NCI-H146 treated with DMSO at 0.1 percent for 48 hours (cell line): Measurements from ENCODE around the gene P2RY4.
"Not testable (repeated sequence)": the region's sequence is repeated elsewhere in the genome, so short reads cannot be mapped to it uniquely, and the experiment has no call there.

Experiments
- DNase-seq: peaks from one replicate; lab custom pipeline; 2025; ENCODE audit not compliant: unreplicated experiment; lab: John Stamatoyannopoulos, UW

The P2RY4 gene

DNA sequence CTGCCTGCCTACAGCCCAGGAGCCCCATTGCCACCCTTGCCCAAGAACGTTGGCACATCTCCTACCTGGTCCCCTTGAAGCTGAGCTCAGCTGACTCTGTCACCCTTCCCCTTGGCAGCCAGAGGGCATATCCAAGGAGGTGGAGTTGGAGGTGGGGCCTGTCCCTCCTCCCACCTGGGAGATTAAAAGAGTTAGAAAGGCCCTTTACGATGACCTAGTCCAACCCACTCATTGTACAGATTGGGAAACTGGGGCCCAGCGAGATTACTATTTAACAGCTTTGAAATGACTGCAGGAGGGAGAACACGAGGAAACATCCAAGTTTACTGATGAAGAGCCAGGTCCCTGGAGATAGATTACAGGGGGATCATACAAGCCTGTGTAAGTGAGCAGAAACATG is at the start of gene P2RY4:
Gene P2RY4, minus strand, starts transcription at position 101 of the 400 bp plus-strand sequence. CDS start 580 bp downstream, outside the sequence.
- no peak for DNase-seq

GRCh38 chrX:70301716-70302115 is 41.7 kb upstream of the P2RY4 start:
- no peak for DNase-seq

DNA sequence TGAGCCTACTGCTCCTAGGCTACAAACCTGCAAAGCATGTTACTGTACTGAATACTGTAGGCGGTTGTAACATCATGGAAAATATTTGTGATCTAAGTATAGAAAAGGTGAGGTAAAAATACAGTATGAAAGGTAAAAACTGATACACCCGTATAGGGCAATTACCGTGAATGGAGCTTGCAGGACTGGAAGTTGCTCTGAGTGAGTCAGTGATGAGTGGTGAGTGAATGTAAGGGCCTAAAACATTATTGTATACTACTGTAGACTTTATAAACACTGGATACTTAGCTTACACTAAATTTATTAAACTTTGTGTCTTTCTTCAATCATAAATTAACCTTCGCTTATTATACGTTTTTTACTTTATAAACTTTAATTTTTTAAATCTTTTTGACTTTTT is 33.6 kb upstream of the P2RY4 start:
- no peak for DNase-seq

DNA sequence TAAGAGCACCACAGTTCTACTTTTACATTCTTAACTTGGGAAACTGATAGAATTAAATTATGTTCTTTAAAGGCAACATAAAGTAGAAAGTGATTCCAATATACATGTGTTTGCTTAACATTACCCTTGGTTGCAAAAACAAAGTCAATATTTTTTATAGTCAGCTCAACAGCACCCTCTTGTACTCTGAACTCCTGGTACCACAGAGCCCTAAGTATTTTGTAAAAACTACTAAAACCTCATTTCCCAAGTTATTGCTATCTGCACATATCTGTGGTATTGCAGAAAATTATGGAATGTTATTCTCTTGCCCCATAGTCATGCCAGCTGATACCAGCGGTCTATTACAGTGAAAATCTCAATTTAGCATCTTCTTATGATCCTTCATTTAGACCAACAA is 32.8 kb upstream of the P2RY4 start:
- DNase-seq, result no peak

GRCh38 chrX:70289793-70290770 is 30.1 kb upstream of the P2RY4 start, which contains the start of the genes KIF4A and PDZD11:
Gene KIF4A (plus strand): TSS chrX:70290104. CDS start chrX:70290459, 355 bp downstream.
Gene PDZD11 (minus strand): TSS chrX:70289927. CDS start chrX:70289341, 586 bp downstream.
- DNase-seq, result peak; percentile 44

- DNase-seq, result no peak
Observed at GRCh38 chrX:70289168-70289792, 29.3 kb upstream of the P2RY4 start.

DNA sequence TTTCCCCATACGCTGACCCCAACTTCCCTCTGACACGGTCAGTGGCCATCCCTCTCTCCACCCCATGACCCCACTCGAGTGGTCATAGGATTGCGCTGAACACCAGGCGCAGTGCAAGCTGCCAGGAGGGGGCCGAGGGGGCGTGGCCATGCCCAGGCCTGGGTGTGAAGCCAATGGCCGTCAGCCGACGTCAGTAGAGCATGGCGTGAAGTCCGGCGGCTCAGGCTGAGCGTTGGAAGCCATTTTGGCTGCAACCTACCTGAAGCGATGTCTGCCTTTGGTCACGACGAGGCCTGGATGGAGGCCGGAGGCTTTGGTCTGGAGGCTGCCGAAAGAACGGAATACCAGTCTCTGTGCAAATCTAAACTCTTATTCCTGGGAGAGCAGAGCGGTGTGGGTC is 21.9 kb upstream of the P2RY4 start, which contains the start of gene RAB41:
Gene RAB41, plus strand, starts transcription at position 222 of the 400 bp plus-strand sequence. Its CDS starts 46 bp downstream, at position 268.
- no peak for DNase-seq

DNA sequence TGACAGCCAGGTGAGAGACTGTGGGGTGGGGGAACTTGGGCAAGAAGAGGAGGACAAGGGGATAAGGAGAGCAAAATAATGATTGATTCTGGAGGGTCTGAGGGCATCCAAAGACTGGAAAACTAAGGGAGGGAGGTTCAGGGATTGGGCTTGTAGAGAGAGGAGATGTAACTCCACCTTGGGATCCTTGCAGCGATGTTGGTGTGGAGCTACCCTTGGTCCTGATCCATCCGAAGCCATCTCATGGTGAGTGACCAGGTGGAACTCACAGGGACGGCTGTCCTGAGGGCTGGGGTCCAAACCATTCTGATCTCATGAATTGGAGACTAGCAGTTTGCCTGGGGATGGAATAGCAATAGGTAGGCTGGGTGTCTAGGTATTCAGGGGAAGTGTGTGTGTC is 20.6 kb upstream of the P2RY4 start:
- no peak for DNase-seq

DNA sequence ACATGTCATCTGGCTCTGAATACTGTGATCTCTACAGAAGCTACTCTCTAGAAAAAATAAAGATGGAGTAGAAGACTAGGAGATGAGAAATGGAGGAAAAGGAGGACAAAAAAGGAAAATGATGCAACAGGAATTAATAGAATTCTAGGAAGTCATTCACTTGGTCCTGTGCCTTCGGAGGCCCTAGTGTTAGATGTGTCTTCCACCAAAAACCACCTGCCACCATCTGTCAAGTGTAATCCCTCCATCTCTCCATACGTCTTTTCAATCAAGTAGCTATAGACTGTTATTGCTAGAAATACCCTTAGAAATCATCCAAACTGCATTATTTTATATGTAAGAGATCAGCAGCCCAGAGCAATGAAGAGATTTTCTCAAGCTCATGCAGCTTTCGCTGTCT is 19.1 kb upstream of the P2RY4 start:
- no peak for DNase-seq

DNA sequence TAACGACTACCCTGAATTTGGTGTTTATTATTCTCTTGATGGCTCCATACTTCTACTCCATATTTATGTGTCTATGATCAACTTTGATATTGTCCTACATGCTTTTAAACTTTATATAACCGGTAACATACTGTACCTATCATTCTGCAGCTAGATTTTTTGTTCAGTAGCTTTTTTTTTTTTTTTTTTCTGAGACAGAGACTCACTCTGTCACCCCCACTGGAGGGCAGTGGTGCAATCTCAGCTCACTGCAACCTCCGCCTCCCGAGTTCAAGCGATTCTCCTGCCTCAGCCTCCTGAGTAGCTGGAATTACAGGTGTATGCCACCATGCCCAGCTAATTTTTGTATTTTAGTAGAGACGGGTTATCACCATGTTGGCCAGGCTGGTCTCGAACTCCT is 14.0 kb upstream of the P2RY4 start:
- not testable (repeated sequence) for DNase-seq

DNA sequence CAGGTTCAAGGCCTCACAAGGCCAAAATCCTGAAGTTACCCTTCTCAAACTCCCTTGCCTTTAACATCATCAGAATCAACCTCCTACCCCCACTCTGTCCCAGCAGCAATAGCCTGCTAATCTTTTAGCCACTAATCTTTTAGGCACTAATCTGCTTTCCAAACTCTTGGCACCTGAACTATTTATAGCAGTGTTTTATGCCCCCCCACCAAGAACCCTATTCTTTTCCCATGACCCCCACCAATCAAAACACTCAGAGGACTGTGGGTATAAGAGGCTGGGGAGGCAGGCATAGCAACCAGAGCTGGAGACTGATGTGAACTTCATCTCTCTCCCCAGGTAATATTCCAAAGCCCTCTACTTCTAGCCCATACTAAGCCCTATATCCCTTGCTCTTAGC is 8.0 kb upstream of the P2RY4 start, which contains the start of gene ARR3:
Gene ARR3, plus strand, starts transcription at position 301 of the 400 bp plus-strand sequence. CDS start 1,052 bp downstream, outside the sequence.
- DNase-seq, result no peak

- no peak for DNase-seq
Observed at GRCh38 chrX:70264784-70265183, 4.8 kb upstream of the P2RY4 start.

- peak; percentile 64 for DNase-seq
Observed at GRCh38 chrX:70262952-70263567, 3.1 kb upstream of the P2RY4 start.

DNA sequence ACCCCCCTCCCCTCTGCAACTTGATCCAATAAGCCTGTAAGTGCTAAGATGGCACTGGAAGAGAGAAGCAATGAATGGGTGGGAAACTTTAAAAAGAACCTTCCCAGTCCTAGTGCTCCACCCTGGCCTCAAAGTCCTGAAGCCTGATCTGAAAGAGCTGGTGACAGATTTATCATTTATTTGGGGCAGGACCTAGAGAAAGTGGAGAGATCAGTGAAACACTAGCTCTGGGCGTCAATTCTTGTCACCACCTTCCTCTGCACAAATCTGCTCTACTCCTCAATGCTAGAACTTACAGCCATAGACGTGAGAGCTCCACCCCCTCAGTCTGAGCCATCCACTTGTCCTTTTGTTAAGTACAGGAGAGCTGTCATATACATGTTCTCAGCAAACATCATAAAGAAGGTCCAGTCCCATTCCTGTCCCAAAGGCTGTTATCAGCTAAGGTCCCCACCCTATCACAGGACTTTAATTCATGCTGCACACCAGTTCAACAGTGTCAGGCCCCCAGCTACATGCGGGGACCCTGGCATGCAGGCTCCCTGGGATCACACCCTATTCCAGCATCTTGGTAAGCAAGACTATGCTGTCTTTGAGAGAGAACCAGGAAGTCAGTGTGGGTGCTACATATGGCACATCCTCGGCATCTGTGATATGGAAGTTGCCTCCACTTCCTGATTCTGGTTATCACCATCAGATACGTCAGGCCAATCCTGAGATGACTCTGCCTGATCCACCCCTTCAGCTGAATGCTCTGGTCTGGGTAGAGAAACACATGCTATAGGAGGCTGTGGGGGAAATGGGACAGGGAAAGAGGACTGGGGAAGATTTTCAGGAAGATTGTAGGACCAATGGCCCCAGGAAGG is 2.3 kb downstream of the P2RY4 start:
- no peak for DNase-seq

DNA sequence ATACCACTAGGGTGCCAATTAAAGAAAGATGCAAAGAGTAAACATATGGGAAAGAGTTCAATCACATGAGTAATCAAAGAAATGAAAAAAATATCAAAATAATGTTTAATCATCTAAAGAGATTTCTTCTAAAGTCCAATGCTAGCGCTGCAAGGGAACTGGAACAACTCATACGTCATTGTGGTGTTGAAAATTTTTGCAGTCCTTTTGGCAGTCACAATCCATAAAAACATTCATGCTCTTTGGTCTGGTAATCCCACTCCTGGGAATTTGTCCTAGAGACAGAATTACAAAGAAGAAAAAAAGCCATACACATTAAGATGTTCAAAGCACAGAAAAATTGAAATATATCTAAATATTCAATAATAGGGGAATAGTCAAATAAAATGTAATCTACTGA is 4.6 kb downstream of the P2RY4 start:
- no peak for DNase-seq

DNA sequence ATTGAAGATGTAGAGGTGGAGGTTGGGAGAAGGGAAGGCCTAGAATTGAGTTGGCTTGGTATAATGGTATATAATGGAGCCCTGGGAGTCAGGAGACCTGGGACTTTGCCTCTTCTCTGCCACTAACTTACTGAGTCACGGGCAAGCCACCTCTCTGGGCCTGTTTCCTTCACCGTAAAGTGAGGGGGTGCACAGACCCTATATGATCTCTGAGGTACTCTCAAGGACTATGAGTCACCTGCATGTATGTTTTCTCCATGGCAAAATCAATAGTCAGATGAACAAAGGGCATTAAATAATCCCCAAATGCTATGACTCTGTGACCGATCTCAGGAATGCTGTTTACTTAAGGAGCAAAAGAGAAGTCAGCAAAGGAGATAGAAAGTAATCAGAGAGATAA is 5.1 kb downstream of the P2RY4 start:
- no peak for DNase-seq

DNA sequence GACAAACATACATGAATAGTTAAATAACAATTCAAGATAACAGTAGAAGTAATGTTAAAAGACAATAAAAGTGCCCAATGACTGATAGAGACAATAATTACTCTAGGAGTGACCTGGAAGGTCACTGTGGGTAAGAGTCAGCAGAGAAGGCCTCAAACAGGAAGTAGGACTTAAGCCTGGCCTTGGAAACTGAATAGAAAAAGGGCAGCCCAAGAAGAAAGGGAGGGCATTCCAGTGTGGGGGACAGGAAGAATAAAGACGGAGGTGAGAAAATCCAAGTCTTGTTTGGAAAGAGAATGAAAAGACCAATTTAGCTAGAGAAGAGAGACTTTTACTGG is 6.0 kb downstream of the P2RY4 start:
- no peak for DNase-seq

DNA sequence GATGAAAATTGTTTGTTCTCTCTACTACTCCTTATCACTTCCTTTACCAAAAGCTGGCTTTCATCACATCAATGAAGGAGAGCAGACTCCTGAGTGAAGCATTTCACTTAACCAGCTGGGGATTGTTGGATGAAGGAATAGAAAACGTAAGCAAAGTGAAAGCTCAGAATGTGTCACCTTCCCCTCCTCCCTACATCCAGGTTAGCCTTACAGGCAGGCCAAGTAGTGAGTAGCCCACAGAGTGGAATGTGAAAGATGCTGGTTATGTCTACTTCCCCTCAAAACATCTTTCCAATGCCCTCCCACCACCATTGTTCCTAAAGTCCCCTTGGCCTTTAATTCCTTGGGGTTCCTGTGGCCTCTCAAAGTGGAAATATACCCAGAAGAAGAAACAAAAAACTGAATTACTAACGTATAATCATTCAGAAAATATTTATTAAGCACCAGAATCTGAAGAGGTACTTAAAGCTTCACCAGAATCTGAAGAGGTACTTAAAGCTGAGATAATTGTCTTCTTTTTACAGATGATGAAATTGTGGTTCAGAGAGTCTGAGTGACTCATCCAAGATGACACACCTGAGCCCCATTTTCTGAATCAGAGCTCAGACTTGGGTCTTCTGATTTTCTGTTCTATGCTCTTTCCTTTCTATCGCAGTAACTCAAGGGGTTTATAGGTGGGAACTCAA is 6.5 kb downstream of the P2RY4 start:
- no peak for DNase-seq

- no peak for DNase-seq
Observed at GRCh38 chrX:70252491-70252890, 7.5 kb downstream of the P2RY4 start.

- DNase-seq, result no peak
Observed at GRCh38 chrX:70247252-70247651, 12.8 kb downstream of the P2RY4 start.
